ENCODE results near the gene CASKIN1.

Gene CASKIN1

DNA sequence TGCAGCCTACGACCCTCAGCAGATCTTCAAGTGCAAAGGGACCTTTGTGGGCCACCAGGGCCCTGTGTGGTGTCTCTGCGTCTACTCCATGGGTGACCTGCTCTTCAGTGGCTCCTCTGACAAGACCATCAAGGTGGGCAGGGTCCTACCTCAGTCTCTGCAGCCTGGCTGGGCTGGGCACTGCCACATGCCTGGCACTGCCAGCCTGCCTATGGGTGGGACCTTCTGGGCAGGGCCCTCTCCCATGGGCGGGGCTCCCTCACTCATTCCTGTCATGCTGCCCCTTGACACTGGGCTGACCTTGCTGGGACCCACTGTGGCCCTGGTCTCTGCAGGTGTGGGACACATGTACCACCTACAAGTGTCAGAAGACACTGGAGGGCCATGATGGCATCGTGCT, 22.5 kb downstream of the CASKIN1 start:
- DNase-seq, result no peak

DNA sequence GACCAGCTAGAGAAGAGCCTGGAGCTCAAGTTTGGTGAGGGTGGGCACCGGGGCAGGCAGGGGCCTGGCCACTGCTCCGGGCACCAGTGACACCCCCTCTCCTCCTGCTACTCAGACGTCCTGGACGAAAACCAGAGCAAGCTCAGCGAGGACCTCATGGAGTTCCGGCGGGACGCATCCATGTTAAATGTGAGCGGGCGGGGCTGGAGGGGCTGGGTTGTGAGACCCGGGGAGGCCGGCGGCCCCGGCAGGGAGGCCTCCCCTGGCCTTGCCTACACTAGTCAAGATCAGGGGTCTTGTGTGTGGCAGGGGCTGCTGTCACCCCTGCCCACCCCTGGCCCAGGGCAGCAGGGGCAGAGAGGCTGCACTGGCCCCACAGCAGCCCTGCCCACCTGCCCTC, 23.0 kb downstream of the CASKIN1 start:
- DNase-seq, result no peak

DNA sequence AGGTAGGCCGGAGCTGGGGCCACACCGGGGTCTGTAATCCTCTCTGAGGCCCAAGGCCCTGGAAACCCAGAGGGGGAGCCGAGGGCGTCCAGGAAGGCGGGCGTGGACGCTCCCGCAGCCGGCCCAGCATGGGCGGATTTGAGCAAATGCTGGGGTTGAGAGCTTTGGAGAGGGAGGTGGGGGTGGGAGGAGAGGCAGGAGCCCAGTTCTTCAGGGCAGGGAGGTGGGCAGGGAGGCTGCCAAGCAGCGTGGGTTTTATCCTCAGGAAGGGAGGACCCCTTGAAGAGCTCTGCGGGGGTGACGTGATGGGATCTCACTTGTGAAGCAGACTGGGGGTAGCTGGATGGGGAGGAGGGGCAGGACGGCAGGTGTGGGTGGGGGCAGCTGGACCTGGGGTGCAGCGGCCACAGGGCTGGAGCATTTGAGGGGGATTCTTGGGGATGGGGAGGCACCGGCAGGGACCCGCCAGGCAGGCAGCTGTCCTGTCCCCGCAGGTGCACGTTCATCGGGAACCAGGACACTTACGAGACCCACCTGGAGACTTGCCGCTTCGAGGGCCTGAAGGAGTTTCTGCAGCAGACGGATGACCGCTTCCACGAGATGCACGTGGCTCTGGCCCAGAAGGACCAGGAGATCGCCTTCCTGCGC, 23.6 kb downstream of the CASKIN1 start:
- no peak for DNase-seq

DNA sequence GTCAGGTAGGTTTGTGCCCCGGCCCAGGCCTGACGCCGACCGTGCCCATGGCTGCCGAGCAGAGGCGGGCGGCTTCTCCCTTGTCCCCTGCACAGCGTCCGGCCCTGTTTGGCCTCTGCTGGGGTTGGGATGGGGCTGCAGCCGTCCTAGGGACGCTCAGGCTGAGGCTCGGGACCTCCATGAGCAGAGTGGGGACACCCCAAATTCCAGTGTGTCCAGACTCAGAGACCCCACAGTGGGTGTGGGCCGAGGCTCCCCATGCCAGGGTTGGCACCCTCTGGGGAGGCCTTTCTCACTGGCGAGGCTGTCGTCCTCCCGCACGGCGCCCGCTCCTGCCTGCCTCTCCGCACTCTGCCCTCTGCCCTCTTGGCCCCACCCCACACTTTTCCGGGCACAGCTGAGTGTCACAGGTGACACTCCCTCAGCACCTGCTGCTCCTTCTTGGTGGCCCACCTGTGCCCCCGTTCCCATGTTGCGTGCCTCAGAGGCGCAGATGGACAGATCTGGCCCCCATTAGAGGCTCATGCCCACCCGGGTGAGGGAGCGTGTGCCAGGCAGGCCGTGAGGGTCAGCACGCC, 24.7 kb downstream of the CASKIN1 start:
- DNase-seq, result no peak

DNA sequence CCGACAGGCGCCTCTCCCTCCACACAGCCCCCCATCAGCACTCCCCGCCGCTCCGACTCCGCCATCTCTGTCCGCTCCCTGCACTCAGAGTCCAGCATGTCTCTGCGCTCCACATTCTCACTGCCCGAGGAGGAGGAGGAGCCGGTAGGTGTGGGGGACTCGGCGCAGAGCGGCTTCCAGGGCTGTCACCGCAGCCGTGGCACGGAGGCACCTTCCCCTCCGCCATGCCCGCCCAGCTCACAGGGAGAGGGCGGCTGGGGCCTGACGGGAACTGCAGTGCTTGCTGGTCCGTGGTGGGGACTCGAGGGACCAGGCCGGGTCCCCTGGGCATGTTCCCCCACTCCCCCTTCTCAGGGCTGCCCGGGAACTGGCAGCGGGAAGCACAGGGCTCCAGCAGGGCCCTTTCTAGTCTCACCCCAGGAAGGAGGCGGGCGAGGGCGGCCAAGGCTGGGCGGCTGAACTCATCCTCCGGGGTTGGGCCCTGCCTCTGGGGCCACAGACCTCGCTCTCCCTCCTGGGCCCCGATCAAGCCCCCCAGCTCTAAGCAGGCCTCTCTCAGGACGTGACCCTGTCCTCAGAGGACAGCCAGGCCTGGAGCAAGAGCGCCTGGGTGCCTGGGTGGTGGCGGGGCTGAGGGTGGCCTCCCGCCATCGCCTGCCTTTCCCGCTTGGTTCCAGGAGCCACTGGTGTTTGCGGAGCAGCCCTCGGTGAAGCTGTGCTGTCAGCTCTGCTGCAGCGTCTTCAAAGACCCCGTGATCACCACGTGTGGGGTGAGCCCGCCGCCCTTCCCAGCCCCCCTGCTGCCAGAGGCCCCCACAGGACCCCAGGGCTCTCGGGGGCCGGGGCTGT, 25.6 kb downstream of the CASKIN1 start:
- no peak for DNase-seq

DNA sequence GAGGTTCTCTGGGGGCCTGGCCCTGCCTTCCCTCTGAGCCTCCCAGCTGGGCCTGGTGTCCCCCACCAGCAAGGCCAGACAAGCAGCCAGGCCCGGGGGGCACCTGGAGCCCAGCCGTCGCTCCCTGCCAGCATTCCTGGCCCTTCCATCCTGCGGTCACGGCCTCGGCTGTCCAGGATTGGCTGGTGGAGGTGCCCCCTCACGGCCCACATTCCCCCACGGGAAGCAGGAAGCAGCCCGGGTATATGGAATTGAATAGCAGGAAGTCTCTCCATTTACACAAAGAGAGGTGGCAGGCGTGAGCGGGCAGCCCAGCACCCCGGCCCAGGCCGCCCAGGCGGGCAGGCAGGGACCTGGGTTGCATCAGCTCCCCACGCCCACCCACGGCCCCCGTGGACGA, 26.3 kb downstream of the CASKIN1 start:
- no peak for DNase-seq

DNA sequence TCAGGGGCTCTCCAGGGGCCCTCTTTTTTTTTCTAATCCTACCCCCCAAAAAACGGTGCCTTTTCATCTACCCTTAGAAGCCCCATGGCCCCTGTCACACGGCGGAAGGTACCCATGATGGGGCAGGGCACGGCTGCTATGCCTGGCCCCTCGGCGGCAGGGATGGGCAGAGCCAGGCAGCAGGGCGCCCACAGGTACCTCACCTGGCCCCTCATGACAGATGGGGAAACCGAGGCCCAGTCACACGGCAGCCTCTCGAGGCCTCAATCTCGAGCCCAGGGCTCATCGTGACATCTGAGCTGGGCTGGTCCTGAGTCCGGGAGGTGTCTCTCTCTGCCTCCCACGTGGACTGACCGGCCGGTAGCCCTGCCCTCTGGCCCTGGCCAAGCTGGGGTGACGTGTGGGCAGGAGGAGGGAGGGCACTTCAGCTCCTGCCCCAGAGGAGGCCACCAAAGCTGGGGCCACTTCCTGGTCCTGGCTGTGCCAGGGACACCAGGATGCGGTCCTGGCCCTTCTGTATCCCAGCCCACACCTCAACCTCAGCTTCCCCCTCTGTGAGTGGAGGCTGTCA, 29.3 kb downstream of the CASKIN1 start:
- DNase-seq, result no peak

DNA sequence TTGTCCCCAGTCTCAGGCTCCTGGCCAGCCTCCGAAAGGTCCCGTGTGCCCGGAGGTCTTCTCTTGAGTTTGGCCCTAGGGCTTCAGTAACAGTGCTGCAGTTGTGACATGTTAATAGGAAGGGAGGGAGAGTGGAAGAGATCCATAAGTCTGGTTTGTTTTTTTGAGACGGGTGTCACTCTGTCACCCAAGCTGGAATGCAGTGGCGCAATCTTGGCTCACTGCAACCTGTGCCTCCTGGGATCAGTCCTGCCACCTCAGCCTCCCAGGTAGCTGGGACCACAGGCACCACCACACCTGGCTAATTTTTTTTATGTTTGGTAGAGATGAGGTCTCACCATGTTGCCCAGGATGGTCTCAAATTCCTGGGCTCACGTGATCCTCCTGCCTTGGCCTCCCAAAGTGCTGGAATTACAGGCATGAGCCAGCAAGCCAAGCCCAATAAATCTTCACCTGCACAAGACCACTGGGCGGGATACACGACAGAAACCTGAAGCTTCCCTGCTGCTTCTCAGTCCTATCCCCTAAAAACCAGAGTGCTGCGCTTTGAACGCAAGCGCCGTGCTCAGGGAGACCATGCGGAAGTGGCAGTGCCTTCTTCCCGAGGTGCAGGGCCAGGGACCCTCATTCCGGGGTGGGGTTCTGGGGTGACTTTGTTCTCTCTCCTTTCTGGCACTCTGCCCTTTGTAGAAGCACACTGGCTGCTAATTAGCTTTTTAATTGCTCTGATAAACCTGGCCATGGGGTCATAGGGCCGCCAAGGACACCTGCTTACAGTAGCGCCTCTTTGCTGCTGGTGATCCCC, 29.9 kb downstream of the CASKIN1 start:
- no peak for DNase-seq

DNA sequence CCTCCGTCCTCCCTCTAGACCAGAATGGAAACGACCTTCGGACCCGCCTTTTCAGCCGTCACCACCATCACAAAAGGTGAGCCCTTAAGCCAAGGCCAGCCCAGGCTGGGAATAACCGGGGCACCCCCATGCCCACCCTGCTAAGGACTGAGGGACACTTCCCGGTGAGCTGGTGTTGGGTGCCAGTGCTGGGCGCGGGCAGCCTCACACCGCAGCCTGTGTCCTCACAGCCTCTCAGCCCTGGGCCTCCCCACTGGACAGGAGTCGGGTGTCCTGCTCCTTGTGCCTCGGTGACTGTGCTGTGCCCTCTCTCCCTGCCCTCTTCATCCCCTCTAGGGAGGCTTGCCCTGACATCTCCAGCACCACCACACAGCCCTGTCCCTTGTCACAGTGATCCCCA, 30.5 kb downstream of the CASKIN1 start:
- DNase-seq, result no peak

DNA sequence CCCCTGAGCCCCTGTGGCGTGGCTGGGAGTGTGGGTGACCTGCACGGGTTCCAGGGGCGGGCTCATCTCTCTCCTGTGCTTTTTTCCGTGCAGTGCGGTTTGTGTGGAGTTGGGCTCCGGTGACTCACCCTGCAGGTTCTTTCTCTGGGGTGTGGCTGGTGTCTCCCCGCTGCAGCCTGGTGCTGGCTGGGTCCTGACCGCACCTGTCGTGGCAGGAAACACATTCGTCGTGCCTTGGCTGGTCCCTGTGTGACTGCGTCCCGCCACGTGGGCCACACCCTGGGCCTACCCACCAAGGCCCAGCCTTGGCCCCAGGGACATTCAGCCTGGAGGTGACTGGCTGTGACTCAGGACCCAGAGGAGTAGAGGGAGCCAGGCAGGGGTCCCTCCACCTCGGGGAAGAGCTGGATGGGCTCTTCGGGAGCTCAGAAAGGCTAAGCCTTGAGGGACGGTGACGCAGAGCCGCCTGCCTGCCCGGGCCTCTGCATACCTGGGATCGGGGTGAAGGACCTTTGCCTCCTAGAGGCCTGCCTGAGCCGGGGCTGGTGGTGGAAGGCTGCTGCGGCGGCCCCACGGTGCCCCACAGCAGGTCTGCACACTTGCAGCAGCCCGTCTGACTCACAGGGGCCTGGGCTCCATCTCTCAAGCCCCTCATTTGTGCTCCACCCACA, 33.1 kb downstream of the CASKIN1 start:
- DNase-seq, result no peak

DNA sequence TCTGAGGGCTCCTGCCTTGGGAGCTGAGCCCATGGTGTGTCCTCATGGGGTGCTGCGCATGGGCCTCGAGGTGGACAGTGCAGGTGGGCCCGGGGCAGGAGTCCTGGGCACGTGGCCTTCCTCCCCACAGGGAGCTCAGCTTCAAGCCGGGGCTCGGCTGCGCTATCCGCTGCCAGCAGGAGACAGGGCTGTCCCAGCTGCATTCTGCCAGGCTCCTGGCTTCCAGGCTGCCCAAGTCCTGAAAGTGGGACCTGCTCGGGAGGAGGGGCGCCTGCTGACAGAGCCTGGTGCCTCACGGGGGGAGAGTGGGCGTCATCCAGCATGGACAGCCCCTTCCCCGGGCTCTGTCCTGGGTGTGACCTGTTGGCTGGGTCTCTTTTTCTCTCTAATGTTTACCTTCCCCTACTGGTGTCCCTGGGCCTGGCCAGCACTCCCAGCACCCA, 33.7 kb downstream of the CASKIN1 start:
- DNase-seq, result no peak

DNA sequence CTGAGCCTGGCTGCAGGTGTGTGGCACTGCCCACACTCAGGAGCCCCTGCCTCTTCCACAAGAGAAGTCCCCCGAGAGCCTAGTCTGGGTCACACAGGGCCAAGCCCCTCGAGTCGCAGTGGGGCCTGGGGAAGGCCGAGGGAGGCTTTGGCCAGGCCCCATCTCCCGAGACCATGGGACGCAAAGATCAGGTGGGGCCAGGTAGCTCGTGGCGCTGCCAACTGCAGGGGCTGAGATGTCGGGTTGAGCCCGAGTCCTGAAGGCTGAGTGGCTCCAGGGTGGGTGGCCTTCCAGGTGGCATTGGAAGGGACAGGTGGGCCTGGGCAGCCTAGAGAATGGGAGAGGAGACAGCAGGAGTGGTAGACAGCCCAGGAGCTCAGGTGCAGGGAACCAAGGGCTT, 34.5 kb downstream of the CASKIN1 start:
- no peak for DNase-seq

DNA sequence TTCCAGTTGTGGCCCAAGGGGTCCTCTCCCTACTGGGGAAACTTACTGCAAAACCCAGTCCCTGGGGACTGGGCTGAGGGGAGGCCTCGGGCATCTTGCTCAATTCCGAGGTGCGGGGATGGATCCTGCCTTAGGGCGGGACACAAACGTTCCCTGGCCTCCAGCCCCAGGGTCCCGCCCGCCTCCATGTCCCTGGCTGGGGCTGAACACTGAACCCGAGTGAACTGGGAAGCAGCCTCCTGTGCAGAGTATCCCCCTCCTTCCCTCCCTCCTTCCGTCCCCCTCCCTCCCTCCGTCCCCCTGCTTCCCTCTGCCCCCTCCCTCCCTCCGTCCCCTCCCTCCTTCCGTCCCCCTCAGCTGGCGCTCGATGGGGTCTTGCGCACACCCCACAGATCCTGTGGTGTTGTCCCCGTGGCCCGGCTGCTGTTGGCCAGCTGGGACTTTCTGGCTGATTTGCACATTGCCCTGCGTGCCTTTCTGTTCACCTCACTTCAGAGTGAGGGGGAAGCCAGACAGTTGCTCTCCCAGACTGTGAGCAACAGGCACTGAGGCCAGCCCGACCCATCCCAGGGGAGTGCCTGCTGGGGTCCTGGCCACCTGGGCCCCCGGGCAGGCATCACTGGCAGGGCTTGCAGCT, 35.4 kb downstream of the CASKIN1 start:
- DNase-seq, result peak; percentile 53

DNA sequence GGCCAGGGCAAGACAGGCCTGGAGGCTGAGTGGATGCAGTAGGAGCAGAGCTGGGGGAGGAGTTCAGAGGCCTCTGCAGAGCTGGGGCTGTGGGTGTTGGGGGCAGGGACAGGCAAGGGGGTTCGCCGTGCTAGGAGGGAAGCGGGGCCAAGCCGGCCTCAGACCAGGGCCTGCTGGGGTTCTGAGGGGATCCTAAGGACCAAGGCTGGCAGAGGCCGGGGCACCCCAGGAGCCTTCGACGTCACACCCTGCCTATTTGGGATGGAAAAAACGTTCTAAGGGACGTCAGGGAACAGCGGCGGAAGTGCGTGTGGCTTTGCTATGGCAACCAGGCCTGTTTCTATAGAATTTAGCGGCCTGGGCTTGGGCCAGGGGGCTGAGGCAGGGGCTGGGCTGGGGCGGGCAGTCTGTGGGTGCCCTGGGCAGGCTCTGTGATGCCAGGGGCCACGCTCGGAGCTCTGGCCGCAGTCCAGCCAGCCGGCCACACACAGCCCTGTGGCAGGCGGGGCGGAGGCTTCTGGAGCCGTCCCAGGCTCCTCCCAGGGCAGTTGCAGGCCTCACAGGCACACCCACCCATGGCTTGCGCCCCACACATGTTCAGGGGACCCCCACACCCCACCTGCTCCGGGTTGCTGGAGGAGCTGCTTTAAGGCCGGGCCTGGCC, 37.1 kb downstream of the CASKIN1 start:
- DNase-seq, result no peak

DNA sequence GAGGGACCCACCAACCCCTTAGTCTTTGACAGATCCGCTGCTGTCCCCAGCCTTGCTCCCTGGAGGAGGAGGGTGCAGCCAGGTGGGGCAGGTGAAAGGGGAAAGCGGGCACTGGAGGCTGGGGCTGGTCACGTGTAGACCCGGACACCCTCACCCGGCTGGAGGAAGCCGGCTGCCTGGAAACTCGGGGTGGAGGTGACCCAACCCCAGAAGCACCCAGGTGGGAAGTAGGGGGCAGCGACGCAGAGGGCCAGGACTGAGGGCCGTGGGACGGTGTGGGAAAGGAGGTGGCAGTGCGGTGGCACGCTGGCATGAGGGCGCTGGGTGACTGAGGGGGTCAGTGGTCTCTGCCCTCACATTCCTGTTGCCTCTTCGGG, 38.2 kb downstream of the CASKIN1 start:
- DNase-seq, result no peak

DNA sequence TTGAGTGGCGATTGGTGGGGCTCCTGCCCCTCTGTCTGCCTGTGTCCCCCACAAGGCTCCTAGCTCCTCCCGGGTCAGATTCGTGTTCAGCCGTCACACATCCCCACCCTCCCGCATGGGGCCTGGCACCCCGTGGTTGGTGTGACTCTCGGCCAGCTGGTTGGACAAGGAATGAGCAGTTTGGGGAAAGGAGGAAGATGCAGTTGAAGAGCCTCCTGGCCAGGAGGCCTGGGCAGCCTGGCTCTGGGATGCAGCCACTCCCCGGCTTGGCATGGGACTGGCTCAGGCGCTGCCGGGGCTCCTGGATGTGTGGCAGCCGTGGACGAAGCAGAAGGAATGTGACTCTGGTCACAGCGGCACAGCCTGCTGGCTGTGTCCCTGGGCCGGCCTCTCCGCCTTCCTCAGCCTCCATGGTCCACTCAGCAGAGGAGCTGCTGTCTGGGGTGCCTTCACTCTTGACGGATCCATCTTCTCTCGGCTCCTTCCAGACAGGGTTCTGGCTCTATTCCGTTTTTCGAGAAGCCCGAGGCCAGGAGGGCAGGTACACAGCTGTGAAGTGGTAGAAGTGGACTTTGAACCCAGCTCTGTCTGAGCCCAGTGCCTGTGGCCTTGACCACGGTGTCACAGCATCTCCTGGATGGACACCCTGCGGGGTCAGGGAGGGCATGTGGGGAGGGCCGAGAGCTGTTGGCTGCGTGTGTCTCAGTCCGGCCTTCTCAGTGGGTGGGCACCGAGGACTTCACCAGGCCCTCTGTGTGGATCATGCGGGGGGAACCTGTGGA, 38.7 kb downstream of the CASKIN1 start:
- DNase-seq, result no peak

DNA sequence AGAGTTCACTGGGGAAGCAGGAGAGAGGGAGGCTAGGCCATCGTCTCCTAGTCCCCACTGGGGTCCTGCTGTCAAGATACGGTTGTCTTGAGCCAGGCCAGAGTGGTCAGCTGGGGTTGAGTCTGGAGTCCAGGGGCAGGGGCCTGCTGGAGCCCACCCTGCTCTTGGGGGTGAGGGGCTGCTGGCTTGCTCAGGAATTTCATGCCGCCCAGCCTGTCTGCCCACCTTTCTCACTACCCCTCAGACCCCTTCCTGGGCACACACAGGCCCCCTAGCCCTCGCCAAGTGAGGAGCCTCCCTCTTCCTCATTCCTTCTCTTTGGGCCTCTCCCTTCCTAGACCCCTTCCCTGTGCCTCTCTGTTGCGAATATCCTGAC, 39.6 kb downstream of the CASKIN1 start:
- DNase-seq, result no peak

DNA sequence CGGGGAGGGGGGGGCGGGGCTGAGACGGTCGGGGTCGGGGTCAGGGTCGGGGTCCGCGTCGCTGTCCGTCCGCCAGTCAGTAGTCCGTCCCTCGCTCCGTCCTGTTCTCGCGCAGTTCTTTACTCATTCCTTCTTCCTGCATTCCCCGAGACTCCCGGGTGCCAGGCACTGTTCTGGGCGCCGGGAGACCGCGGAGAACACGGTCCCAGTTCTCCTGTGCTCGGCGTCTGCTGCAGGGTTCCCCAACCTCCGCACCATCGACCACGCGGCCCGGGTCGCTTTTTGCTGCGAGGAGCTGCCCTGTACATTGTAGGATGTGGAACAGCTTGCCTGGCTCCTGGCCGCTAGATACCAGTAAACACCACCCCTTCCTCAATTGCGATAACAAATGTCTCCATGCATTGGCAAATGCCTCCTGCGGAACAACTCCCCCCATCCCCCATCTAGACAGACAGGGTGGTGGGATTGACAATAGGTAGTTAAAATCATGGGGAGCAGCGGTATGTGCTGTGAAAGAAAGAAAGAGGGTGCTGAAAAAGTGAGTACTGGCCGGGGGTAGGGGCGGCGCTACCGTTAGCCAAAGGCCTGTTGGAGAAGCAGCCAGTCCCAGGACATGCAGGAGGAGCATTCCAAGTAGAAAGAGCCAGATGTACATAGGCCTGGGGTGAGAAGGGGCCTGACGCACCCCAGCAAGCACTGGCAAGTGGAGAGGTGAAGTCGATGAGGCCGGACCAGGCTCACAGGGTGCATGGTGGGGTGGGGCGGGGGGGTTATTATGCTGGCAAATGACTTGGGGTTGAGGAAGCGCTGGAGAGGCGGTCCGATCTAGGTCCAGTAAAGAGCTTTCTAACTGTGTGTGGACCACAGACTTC, 40.2 kb downstream of the CASKIN1 start:
- DNase-seq, result peak; percentile 52
